B cell (primary cell): ENCODE results near the gene ELOF1.

Experiments used
- CTCF ChIP-seq: fragments of 200-600 bp; IDR thresholded peaks from one replicate; pipeline ENCODE4 v1.8.0; 2022; ENCODE audit warnings: antibody characterized with exemption, mild to moderate bottlenecking
- EZH2 ChIP-seq: IDR thresholded peaks from 2 replicates; pipeline ENCODE4 v1.6.1; 2012; ENCODE audit warnings: borderline replicate concordance, low read depth, mild to moderate bottlenecking, moderate library complexity, low read length; ENCODE audit not compliant: insufficient read depth, poor library complexity, severe bottlenecking

- TF ChIP-seq CTCF (no peak), EZH2 (no peak)
Measured at GRCh38 chr19:11550265-11550664, 8.8 kb downstream of the ELOF1 start.
